ENCODE results near the gene ELF2.

ELF2 gene

GRCh38 chr4:139145552-139145932 lies 31.5 kb downstream of the ELF2 start:
- Histone ChIP-seq H3K27me3 (no peaks in the 10 kb centered on the region), H3K27ac (no peak overlapping the region), H3K9me3 (no peaks in the 10 kb centered on the region), H3K36me3 (no peaks in the 10 kb centered on the region), H3K4me3 (no peak overlapping the region), H3K4me1 (peaks cover 0 to 65% (median 33%) of the 10 kb centered on the region in 4 donors)
- intact Hi-C loops (cut with DNase I; ENCODE audit: low total_unique reads), result no loop called here
- TF ChIP-seq, protein P1, sequence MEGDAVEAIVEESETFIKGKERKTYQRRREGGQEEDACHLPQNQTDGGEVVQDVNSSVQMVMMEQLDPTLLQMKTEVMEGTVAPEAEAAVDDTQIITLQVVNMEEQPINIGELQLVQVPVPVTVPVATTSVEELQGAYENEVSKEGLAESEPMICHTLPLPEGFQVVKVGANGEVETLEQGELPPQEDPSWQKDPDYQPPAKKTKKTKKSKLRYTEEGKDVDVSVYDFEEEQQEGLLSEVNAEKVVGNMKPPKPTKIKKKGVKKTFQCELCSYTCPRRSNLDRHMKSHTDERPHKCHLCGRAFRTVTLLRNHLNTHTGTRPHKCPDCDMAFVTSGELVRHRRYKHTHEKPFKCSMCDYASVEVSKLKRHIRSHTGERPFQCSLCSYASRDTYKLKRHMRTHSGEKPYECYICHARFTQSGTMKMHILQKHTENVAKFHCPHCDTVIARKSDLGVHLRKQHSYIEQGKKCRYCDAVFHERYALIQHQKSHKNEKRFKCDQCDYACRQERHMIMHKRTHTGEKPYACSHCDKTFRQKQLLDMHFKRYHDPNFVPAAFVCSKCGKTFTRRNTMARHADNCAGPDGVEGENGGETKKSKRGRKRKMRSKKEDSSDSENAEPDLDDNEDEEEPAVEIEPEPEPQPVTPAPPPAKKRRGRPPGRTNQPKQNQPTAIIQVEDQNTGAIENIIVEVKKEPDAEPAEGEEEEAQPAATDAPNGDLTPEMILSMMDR (IDR thresholded peaks at IDR 0.05), result no peak
- no peak for DNase-seq

DNA sequence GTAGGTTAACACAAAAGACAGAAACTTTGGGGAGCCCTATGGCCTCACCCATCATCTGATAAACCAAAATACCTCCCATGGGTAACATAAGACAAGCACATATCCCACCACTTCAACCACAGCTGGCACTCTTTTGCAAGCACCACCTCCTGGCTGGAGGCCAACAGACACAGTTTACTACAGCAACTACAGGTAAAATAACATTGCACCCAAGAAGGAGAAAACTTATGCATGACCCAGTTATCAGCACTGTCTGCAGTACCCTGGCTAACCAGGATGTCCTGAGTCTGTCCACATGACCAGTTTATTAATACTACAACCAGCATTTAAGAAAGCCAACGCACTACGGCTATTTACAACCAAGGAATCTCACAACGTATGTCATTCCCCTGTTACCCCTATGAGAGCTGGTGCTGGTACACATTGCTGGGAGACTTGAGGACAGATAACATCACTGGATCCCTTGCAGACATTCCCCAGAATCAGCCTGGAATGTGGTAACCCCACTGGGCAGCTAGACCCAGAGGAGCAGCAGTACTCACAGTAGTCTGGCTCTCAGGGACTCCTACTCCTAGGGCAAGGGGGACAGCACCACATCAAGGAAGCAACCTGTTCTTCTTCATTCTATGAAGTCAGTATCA lies 32.0 kb downstream of the ELF2 start:
- peaks cover 0 to 68% (median 34%) of the 10 kb centered on the region in 4 donors for H3K4me1 ChIP-seq
- H3K4me3 ChIP-seq, result no peak overlapping the region
- no peak for DNase-seq

DNA sequence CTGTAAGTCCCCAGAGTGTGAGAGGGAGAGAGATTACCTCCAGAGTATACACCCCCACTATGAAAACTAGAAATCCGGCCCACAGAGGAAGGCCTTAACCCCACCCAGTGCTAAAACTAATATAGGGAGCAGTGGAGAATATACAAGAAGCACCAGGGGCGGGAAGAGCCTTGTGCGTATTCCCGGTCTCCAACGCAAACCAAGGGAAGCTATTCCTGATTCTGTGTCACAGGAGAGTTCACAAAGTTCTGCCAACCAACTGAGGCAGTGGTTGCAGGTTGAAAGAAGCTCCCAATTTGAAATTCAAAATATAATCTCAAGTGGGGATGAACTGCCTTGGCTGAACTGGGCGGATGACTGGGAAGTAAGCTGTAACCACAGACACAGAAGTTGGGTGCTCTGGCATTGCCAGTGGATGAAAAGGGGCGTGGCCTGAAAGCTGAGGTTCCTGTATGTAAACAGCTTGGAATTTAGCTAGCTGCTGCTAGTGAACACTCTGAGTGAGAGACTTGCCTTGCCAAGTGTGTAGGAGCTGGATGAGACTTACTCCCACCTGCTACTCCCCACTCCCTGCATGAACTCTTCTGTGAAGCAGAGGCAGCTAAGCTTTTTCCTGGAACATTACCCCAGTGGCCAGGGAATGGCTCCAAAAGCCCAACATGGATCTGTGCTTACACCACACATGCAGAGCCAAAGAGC lies 32.7 kb downstream of the ELF2 start:
- no peak overlapping the region for H3K27ac ChIP-seq
- intact Hi-C loops (cut with DNase I; ENCODE audit: low total_unique reads), result no loop called here
- peaks cover 0 to 68% (median 34%) of the 10 kb centered on the region in 4 donors for H3K4me1 ChIP-seq
- peak; percentile 68 to 73 for DNase-seq
- no peaks in the 10 kb centered on the region for H3K36me3 ChIP-seq
- H3K27me3 ChIP-seq, result no peaks in the 10 kb centered on the region
- TF ChIP-seq, protein P1 (IDR thresholded peaks at IDR 0.05), result no peak
- H3K9me3 ChIP-seq, result no peaks in the 10 kb centered on the region
- H3K4me3 ChIP-seq, result no peak overlapping the region

More for the DNA sequence above, 32.0 kb downstream of the ELF2 start:
- intact Hi-C loops (cut with DNase I; ENCODE audit: low total_unique reads), result no loop called here
- Histone ChIP-seq H3K27ac (no peak overlapping the region), H3K36me3 (no peaks in the 10 kb centered on the region), H3K27me3 (no peaks in the 10 kb centered on the region), H3K9me3 (no peaks in the 10 kb centered on the region)
- TF ChIP-seq, protein P1 (IDR thresholded peaks at IDR 0.05), result no peak

DNA sequence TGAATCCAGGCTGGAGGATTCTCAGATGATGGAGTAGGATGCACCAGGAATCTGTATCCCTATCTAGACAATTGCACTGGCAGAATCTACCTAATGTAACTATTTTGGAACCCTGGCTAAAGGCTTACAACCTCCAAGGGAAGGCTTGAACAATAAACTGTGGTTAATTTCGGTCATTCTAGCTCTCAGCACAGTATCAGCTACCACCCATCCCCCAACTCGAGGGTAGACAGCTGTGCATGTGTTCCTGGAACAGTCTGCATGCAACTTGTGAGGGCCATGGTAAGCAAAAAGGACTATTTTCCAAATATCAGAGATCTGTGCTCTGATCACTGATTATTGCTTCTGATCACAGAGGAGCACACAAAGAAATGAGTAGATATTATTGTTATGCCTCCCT lies 34.0 kb downstream of the ELF2 start:
- Histone ChIP-seq H3K27ac (no peak overlapping the region), H3K4me3 (no peak overlapping the region), H3K4me1 (peaks cover 0 to 71% (median 34%) of the 10 kb centered on the region in 4 donors), H3K9me3 (no peaks in the 10 kb centered on the region), H3K27me3 (no peaks in the 10 kb centered on the region), H3K36me3 (no peaks in the 10 kb centered on the region)
- TF ChIP-seq, protein P1 (IDR thresholded peaks at IDR 0.05), result no peak
- intact Hi-C loops (cut with DNase I; ENCODE audit: low total_unique reads), result no loop called here
- DNase-seq, result no peak

- H3K36me3 ChIP-seq, result peaks cover 0 to 6% (median 5%) of the 10 kb centered on the region in 3 donors
- intact Hi-C loops (cut with DNase I; ENCODE audit: low total_unique reads), result no loop called here
- no peak overlapping the region for H3K4me3 ChIP-seq
- TF ChIP-seq, protein P1 (IDR thresholded peaks at IDR 0.05), result no peak
- no peak overlapping the region for H3K27ac ChIP-seq
- H3K4me1 ChIP-seq, result peaks cover 0 to 77% (median 34%) of the 10 kb centered on the region in 4 donors
- H3K9me3 ChIP-seq, result no peaks in the 10 kb centered on the region
- no peak for DNase-seq
- no peaks in the 10 kb centered on the region for H3K27me3 ChIP-seq
Observed at GRCh38 chr4:139142087-139142486, 34.9 kb downstream of the ELF2 start.

All from tibial artery (tissue), 4 donors.